Upper lobe of left lung (tissue), 4 donors: ENCODE data around the gene FAHD2A.
"Not testable (repeated sequence)": the region's sequence is repeated elsewhere in the genome, so short reads cannot be mapped to it uniquely, and the experiment has no call there.

Experiments
- CTCF ChIP-seq, 6 experiments: fragments of 450-650 bp in 4 of 6; fragments of 200-600 bp in 2 of 6; sonication (generic) in 2 of 6; IDR thresholded peaks; one replicate each; pipeline ENCODE4 v1.5.1; 2016 to 2019; ENCODE audit warnings: antibody characterized with exemption in 6 of 6
- POLR2A ChIP-seq, 4 donors: fragments of 450-650 bp; IDR thresholded peaks; one replicate each; pipeline ENCODE4 v1.5.1; 2016 to 2017; ENCODE audit warnings: antibody characterized with exemption in 4 of 4, mild to moderate bottlenecking in 2 of 4
- POLR2AphosphoS5 ChIP-seq, 2 donors: sonication (generic); formaldehyde crosslinking; IDR thresholded peaks; one replicate each; pipeline ENCODE4 v1.5.1; 2017; ENCODE audit warnings: antibody characterized with exemption in 2 of 2

- TF ChIP-seq POLR2A, POLR2AphosphoS5, CTCF (IDR thresholded peaks at IDR 0.05): not testable (repeated sequence)
These were observed 42.8 kb downstream of the FAHD2A start for GRCh38 chr2:95445317-95445716.
